HCT116 (cell line): ENCODE measurements around the gene ANXA8. TPM values are rescaled to one million over a fixed set of nuclear protein-coding genes. Genes with fewer than 3 reads are reported as not detected.

Experiments used
- ATAC-seq: fragments of 200-7000 bp; cut with Tn5 transposase; 2 replicates; pipeline ENCODE4 v1.9.1; 2020; ENCODE audit warnings: mild to moderate bottlenecking, moderate library complexity
- BruUV-seq: library from RNA; stranded (reverse); fragments of 400-500 nt; replicated peaks from 2 replicates; lab custom pipeline; 2021; lab: Mats Ljungman, UMichigan
- CTCF ChIA-PET: fragments of 300-600 bp; sonication (Branson Sonifier 250); formaldehyde crosslinking; loops from one replicate; lab custom pipeline; 2021; ENCODE audit warnings: antibody characterized with exemption; lab: Charles Lee
- POLR2A ChIA-PET: fragments of 300-600, 350-600 bp; sonication (Branson Sonifier 250); formaldehyde crosslinking; loops from one replicate; lab custom pipeline; 2021; ENCODE audit warnings: antibody characterized with exemption; lab: Charles Lee
- RAD21 ChIA-PET, 2 experiments: fragments of 300-600 bp; sonication (Branson Sonifier 250); formaldehyde crosslinking; loops; one replicate each; lab custom pipeline; 2023; ENCODE audit warnings: low total read pairs in 2 of 2; ENCODE audit not compliant: uncharacterized antibody in 2 of 2, unreplicated experiment in 2 of 2, low non-redundant PET in 1 of 2; lab: Charles Lee
- DNase-seq: peaks from one replicate; pipeline ENCODE4 v3.0.0-alpha.2; 2010; ENCODE audit warnings: low read depth, low spot score
- H2AFZ ChIP-seq: fragments of 200-600 bp; shearing (Covaris generic), sonication (generic); 2 replicates; pipeline ENCODE4 v1.6.1; 2017; ENCODE audit warnings: low read depth, mixed run types, mixed read lengths, antibody characterized with exemption, low read length; ENCODE audit not compliant: poor library complexity, severe bottlenecking
- H3K27ac ChIP-seq: 2 replicates; pipeline ENCODE4 v1.5.1; 2012; ENCODE audit warnings: low read depth, low read length
- H3K27me3 ChIP-seq: fragments of 200-600 bp; sonication (generic); 2 replicates; pipeline ENCODE4 v1.6.1; 2016; ENCODE audit warnings: mixed run types, low read length, mixed read lengths; ENCODE audit not compliant: insufficient read depth
- H3K36me3 ChIP-seq, 2 experiments: fragments of 200-500 bp in 1 of 2; fragments of 200-600 bp in 1 of 2; sonication (Bioruptor generic) in 1 of 2; sonication (generic) in 1 of 2; 2 replicates each; pipeline versions ENCODE4 v1.5.1 to v1.6.1; 2014 to 2016; ENCODE audit warnings: low read length in 2 of 2, inconsistent platforms in 1 of 2, mixed read lengths in 1 of 2, mixed run types in 1 of 2; ENCODE audit not compliant: insufficient read depth in 2 of 2, control insufficient read depth in 1 of 2
- H3K4me1 ChIP-seq, 2 experiments: fragments of 200-600 bp in 1 of 2; sonication (generic) in 1 of 2; 2 replicates each; pipeline versions ENCODE4 v1.5.1 to v1.6.1; 2012 to 2017; ENCODE audit warnings: low read length in 2 of 2, inconsistent platforms in 1 of 2, mild to moderate bottlenecking in 1 of 2, mixed read lengths in 1 of 2, mixed run types in 1 of 2, moderate library complexity in 1 of 2; ENCODE audit not compliant: insufficient read depth in 2 of 2, control insufficient read depth in 1 of 2
- H3K4me2 ChIP-seq: fragments of 200-600 bp; sonication (generic); 2 replicates; pipeline ENCODE4 v1.6.1; 2017; ENCODE audit warnings: mixed run types, low read length, mixed read lengths
- H3K4me3 ChIP-seq, 2 experiments: fragments of 200-600 bp in 1 of 2; sonication (generic) in 1 of 2; replicated peaks in 1 of 2; 2 replicates each; pipeline ENCODE4 v1.5.1; 2011 to 2016; ENCODE audit warnings: low read length in 2 of 2, control low read depth in 1 of 2, low read depth in 1 of 2, mild to moderate bottlenecking in 1 of 2, mixed read lengths in 1 of 2, mixed run types in 1 of 2
- H3K79me2 ChIP-seq: fragments of 200-600 bp; sonication (generic); 2 replicates; pipeline ENCODE4 v1.6.1; 2017; ENCODE audit warnings: mild to moderate bottlenecking, mixed run types, low read length, moderate library complexity, mixed read lengths; ENCODE audit not compliant: insufficient read depth
- H3K9ac ChIP-seq: fragments of 200-600 bp; sonication (generic); 2 replicates; pipeline ENCODE4 v1.6.1; 2016; ENCODE audit warnings: low read length, mixed read lengths
- H3K9me2 ChIP-seq: fragments of 200-600 bp; sonication (generic), shearing (Covaris generic); 2 replicates; pipeline ENCODE4 v1.6.1; 2017; ENCODE audit warnings: mixed run types, mild to moderate bottlenecking, moderate library complexity; ENCODE audit not compliant: insufficient read depth
- H3K9me3 ChIP-seq, 2 experiments: fragments of 200-500 bp in 1 of 2; fragments of 200-600 bp in 1 of 2; sonication (Bioruptor generic) in 1 of 2; sonication (generic) in 1 of 2; 2 replicates each; pipeline ENCODE4 v1.6.1; 2014 to 2017; ENCODE audit warnings: low read length in 2 of 2, mixed read lengths in 2 of 2, inconsistent platforms in 1 of 2, low read depth in 1 of 2, mild to moderate bottlenecking in 1 of 2, mixed run types in 1 of 2, moderate library complexity in 1 of 2; ENCODE audit not compliant: control insufficient read depth in 1 of 2, insufficient read depth in 1 of 2
- H4K20me1 ChIP-seq: fragments of 200-600 bp; sonication (generic), shearing (Covaris generic); 2 replicates; pipeline ENCODE4 v1.6.1; 2017; ENCODE audit warnings: mixed run types, mild to moderate bottlenecking, moderate library complexity; ENCODE audit not compliant: insufficient read depth
- ATF3 ChIP-seq: IDR thresholded peaks from 2 replicates; pipeline ENCODE4 v1.6.1; 2012
- CEBPB ChIP-seq: IDR thresholded peaks from 2 replicates; pipeline ENCODE4 v1.6.1; 2012; ENCODE audit warnings: low read depth
- ELF1 ChIP-seq: IDR thresholded peaks from 2 replicates; pipeline ENCODE4 v1.6.1; 2012; ENCODE audit warnings: low read depth, borderline replicate concordance
- FOSL1 ChIP-seq: IDR thresholded peaks from 2 replicates; pipeline ENCODE4 v1.6.1; 2012; ENCODE audit warnings: low read depth
- JUND ChIP-seq: IDR thresholded peaks from 2 replicates; pipeline ENCODE4 v1.6.1; 2012
- POLR2A ChIP-seq: IDR thresholded peaks from 2 replicates; pipeline ENCODE4 v1.7.0; 2011; ENCODE audit warnings: borderline replicate concordance; ENCODE audit not compliant: insufficient read depth, insufficient read length; ENCODE audit errors: extremely low read depth
- TCF7L2 ChIP-seq: IDR thresholded peaks from 2 replicates; pipeline ENCODE4 v1.7.0; 2011; ENCODE audit warnings: borderline replicate concordance, inconsistent platforms; ENCODE audit not compliant: insufficient read depth, insufficient read length; ENCODE audit errors: extremely low read depth
- ZFX ChIP-seq: fragments of 450-650 bp; IDR thresholded peaks from 2 replicates; pipeline ENCODE4 v1.6.1; 2017
- ZNF274 ChIP-seq: fragments of 200-500 bp; sonication (Bioruptor generic); IDR thresholded peaks from 2 replicates; pipeline ENCODE4 v1.6.1; 2014; ENCODE audit warnings: mild to moderate bottlenecking, low read depth, low read length, inconsistent platforms
- intact Hi-C: fragments of 100-400 bp; cut with micrococcal nuclease; formaldehyde crosslinking; loops from 2 replicates; pipeline ENCODE4 v1.10.0; 2022
- total RNA-seq: library from RNA; stranded (reverse); gene quantifications from one replicate; pipeline ENCODE4 v1.2.1, GENCODE V29; 2021; ENCODE audit not compliant: unreplicated experiment

ANXA8 gene
- total RNA-seq, 1 experiment from 2014 or later: 0.25 TPM

GRCh38 chr10:47447209-47447608 lies 36.7 kb downstream of the ANXA8 start:
- DNase-seq: no peak
- no peak for ATAC-seq
- POLR2A ChIA-PET: no interaction called here

GRCh38 chr10:47445720-47446119 lies 38.2 kb downstream of the ANXA8 start:
- H3K27ac ChIP-seq: no peak overlapping the region
- H3K4me3 ChIP-seq: no peak overlapping the region
- no peak overlapping the region for H2AFZ ChIP-seq
- H3K4me1 ChIP-seq: peaks cover 0 to 9% of the 10 kb centered on the region in 2 experiments; a peak in 1 of 4 replicates
- H3K9ac ChIP-seq: no peak overlapping the region
- no peak overlapping the region for H3K4me2 ChIP-seq
- H4K20me1 ChIP-seq: no peaks in the 10 kb centered on the region
- ATAC-seq: no peak
- H3K9me2 ChIP-seq: no peaks in the 10 kb centered on the region
- no peak for TF ChIP-seq FOSL1
- no peak for TF ChIP-seq ATF3
- no peak for TF ChIP-seq CEBPB
- CTCF ChIA-PET: no interaction called here
- no peaks in the 10 kb centered on the region for H3K36me3 ChIP-seq
- DNase-seq: no peak
- RAD21 ChIA-PET: no interaction called here
- no peaks in the 10 kb centered on the region for H3K79me2 ChIP-seq
- POLR2A ChIA-PET: no interaction called here
- H3K27me3 ChIP-seq: no peaks in the 10 kb centered on the region
- H3K9me3 ChIP-seq: peaks cover 0 to 10% of the 10 kb centered on the region in 2 experiments; a peak in 1 of 4 replicates
- BruUV-seq: no TSS peak
- intact Hi-C loops: no loop called here

More at GRCh38 chr10:47447209-47447608, 36.7 kb downstream of the ANXA8 start:
- Histone ChIP-seq H3K9me2 (no peaks in the 10 kb centered on the region), H4K20me1 (no peaks in the 10 kb centered on the region), H3K27me3 (no peaks in the 10 kb centered on the region), H3K79me2 (no peaks in the 10 kb centered on the region), H3K4me1 (peaks cover 0 to 9% of the 10 kb centered on the region in 2 experiments; a peak in 1 of 4 replicates), H3K4me3 (no peak overlapping the region), H2AFZ (no peak overlapping the region), H3K27ac (no peak overlapping the region), H3K9ac (no peak overlapping the region), H3K9me3 (peaks cover 0 to 10% of the 10 kb centered on the region in 2 experiments; a peak in 1 of 4 replicates), H3K36me3 (no peaks in the 10 kb centered on the region), H3K4me2 (no peak overlapping the region)
- ChIA-PET RAD21 (no interaction called here), CTCF (no interaction called here)
- BruUV-seq: no TSS peak
- TF ChIP-seq POLR2A (no peak), FOSL1 (no peak), ELF1 (no peak), JUND (no peak), TCF7L2 (no peak), ZFX (no peak), ZNF274 (no peak)
- intact Hi-C loops: no loop called here
